ENCODE data around the gene USP54.

Gene USP54

DNA sequence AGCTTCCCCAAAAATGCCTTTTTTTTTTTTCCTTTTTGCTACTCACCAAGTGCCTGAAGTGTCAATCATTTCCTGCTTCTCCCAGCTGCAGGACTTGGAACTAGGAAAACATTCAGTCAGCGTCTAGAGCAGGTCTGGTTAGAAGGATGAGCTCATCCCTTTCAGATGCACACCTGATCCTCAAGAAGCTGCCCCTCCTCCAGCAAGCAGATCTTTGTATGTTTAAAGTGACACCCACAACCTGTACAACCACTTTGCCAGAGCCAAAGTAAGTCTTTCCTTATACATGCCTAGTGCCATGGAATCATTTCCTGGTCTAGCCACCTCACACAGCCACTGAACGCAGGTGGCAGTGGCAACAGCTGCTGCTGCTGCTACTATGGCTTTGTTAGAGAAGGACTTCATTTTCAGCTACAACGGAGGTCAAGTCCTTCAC, 10.4 kb upstream of the USP54 start:
- peak overlapping the region; percentile 80 for H3K27ac ChIP-seq
- TF ChIP-seq, protein P1, sequence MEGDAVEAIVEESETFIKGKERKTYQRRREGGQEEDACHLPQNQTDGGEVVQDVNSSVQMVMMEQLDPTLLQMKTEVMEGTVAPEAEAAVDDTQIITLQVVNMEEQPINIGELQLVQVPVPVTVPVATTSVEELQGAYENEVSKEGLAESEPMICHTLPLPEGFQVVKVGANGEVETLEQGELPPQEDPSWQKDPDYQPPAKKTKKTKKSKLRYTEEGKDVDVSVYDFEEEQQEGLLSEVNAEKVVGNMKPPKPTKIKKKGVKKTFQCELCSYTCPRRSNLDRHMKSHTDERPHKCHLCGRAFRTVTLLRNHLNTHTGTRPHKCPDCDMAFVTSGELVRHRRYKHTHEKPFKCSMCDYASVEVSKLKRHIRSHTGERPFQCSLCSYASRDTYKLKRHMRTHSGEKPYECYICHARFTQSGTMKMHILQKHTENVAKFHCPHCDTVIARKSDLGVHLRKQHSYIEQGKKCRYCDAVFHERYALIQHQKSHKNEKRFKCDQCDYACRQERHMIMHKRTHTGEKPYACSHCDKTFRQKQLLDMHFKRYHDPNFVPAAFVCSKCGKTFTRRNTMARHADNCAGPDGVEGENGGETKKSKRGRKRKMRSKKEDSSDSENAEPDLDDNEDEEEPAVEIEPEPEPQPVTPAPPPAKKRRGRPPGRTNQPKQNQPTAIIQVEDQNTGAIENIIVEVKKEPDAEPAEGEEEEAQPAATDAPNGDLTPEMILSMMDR (conservative IDR thresholded peaks at IDR 0.05) = no peak
- no peak for TF ChIP-seq ZFX (IDR thresholded peaks at IDR 0.05)

DNA sequence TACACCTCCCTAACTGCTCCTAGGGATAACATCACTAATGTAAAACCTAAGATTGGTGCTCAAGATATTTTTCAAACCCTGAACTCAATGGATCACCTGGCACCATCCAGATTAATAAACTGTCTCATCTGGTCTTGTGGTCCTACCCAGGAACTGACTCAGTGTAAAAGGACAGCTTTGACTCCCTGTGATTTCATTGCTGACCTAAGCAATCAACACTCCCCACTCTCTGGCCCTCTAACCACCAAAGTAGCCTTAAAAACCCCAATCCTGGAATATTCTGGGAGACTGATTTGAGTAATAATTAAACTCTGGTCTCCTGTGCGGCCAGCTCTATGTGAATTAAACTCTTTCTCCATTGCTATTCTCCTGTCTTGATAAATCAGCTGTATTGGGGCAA, 6.2 kb upstream of the USP54 start:
- H3K27ac ChIP-seq = no peak overlapping the region
- TF ChIP-seq, protein P1 (conservative IDR thresholded peaks at IDR 0.05) = no peak
- TF ChIP-seq ZFX (IDR thresholded peaks at IDR 0.05) = no peak

DNA sequence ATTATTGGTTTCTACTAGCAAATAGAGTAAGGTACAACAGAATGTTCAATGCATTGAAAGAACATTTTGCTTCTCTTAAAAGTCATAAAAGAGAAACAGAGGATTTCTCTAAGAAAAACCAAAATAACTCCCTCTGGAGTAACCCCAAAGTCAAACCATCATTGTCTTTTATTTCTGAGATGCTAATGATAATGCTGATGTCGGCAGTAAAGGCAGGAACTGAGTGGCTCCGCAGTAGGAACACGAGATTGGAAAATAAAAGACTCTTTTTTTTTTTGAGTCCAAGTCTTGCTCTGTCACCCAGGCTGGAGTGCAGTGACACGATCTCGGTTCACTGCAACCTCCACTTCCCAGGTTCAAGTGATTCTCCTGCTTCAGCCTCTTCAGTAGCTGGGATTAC, 2.7 kb upstream of the USP54 start:
- H3K27ac ChIP-seq = peak overlapping the region; percentile 41; the same call in 1 of the 2 replicates
- TF ChIP-seq, protein P1 (conservative IDR thresholded peaks at IDR 0.05) = no peak
- no peak for TF ChIP-seq ZFX (IDR thresholded peaks at IDR 0.05)

DNA sequence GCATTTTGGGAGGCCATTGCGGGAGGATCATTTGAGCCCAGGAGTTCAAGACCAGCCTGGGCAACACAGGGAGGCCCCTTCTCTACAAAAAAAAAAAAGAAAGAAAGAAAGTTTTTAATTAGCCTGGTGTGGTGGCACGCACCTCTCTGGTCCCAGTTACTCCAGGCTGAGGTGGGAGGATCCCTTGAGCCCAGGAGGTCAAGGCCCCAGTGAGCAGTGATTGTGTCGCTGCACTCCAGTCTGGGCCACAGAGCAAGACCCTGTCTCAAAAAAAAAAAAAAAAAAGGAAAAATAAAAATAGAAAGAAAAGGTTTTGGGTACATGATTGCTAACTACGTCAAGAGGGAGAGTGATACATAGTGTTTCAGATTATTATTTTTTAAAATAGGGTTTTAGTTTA, 2.0 kb upstream of the USP54 start:
- TF ChIP-seq, protein P1 (conservative IDR thresholded peaks at IDR 0.05) = no peak
- no peak for TF ChIP-seq ZFX (IDR thresholded peaks at IDR 0.05)
- peak overlapping the region; percentile 74 for H3K27ac ChIP-seq

DNA sequence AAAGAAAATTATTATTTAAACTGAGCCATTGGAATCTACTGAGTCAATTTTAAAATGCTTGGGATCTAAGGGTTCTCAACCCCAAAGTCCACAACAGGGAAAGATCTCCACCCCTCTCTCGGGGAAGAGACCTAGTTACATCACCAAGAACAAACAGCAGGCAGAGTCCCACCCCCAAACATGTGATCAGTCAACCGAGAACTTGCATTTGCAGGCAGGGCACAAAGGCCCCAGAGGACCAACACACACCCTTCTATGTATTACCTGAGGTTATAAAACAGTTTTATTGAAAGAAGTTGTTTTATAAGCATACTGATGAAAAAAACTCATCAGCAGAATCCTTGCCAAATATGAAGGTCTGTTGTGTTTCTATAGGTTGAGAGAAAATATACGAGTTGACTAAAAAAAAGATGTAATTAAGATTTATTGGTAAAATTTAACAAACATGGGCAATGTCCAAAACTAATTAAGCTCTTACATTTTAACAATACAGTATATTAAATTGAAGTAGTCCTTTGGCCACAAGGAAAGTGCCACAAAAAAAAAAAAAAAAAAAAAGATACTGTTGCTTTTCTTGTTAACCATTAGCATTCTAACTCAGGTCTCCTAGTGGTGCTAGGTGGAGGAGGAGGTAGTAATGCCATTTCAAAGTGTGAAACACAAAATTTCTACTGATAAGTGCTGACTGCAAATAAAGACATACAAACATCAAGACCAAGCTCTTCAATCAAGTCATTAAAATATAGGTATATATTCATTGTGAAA, 975 bp upstream of the USP54 start:
- no peak for TF ChIP-seq ZFX (IDR thresholded peaks at IDR 0.05)
- TF ChIP-seq, protein P1 (conservative IDR thresholded peaks at IDR 0.05) = no peak
- peak overlapping the region; percentile 71; the same call in 1 of the 2 replicates for H3K27ac ChIP-seq

DNA sequence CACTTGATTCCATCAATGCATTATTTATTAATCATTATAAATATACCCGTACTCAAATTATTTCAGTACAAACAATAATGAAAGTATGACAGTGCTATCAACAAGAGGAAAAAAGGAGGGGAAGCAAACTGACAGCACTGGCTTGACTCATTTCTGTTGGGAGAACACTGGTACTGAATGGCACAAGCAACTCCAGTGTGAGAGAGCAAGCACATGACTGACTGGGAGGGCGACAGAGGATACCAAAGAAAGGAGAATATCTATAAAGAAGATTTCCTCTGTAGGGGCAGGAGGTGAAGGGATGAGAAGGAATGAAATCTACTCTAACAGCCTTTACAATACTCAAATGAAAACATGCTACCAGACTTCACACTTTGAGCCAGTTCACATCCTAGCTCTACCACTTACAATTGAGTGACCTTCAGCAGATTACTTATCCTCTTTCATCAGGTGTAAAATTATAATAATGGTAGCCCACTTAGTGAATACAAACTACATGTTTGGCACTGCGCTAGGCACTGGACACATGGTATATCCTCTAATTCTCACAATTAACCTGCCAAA, 1.5 kb downstream of the USP54 start:
- H3K27ac ChIP-seq = peak overlapping the region; percentile 78; the same call in 1 of the 2 replicates
- TF ChIP-seq ZFX (IDR thresholded peaks at IDR 0.05) = no peak
- TF ChIP-seq, protein P1 (conservative IDR thresholded peaks at IDR 0.05) = no peak

DNA sequence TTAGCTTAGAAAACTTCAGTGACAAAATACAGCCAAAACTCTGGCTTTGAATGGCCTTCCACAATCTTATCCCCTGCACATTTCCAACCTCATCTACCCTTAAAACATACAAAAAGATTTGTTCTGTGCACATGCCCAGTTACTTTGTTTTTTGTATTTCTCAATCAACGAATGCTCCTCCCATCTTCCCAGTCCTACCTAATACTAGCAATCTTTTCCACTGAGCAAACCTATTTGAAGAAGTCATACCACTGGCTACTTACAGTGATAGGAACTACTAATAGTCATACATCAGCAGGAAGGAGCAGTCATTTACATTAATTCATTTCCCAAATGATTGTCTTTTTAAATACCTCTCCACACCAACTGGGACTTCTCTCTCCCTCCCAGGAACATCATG, 2.5 kb downstream of the USP54 start:
- TF ChIP-seq ZFX (IDR thresholded peaks at IDR 0.05) = no peak
- TF ChIP-seq, protein P1 (conservative IDR thresholded peaks at IDR 0.05) = no peak
- H3K27ac ChIP-seq = peak overlapping the region; percentile 89

Measured in C4-2B (cell line).